GM18858 (cell line): ENCODE data around the gene GPR37L1.
"Not testable (repeated sequence)": the region's sequence is repeated elsewhere in the genome, so short reads cannot be mapped to it uniquely, and the experiment has no call there.

ENCODE experiments used
- ATAC-seq: cut with Tn5 transposase; IDR thresholded peaks from one replicate; pipeline ENCODE4 v1.9.1; 2021; ENCODE audit not compliant: unreplicated experiment

GPR37L1 gene

GRCh38 chr1:202133001-202133400, 10.3 kb downstream of the GPR37L1 start:
- no peak for ATAC-seq

GRCh38 chr1:202133496-202133895, 10.8 kb downstream of the GPR37L1 start:
- ATAC-seq: no peak

- ATAC-seq: no peak
These were observed 11.3 kb downstream of the GPR37L1 start for GRCh38 chr1:202133989-202134388.

GRCh38 chr1:202134645-202135172, 12.0 kb downstream of the GPR37L1 start:
- no peak for ATAC-seq

- no peak for ATAC-seq
These were observed 12.6 kb downstream of the GPR37L1 start for GRCh38 chr1:202135221-202135721.

GRCh38 chr1:202140833-202141232, 18.1 kb downstream of the GPR37L1 start:
- no peak for ATAC-seq

GRCh38 chr1:202141468-202141867, 18.8 kb downstream of the GPR37L1 start:
- not testable (repeated sequence) for ATAC-seq

- no peak for ATAC-seq
These were observed 20.5 kb downstream of the GPR37L1 start for GRCh38 chr1:202143011-202143767.

GRCh38 chr1:202143768-202144401, 21.2 kb downstream of the GPR37L1 start:
- ATAC-seq: no peak

GRCh38 chr1:202144402-202145067, 21.8 kb downstream of the GPR37L1 start, which contains the start of gene ARL8A:
TSS of gene ARL8A (minus strand) at chr1:202144737. CDS start at chr1:202144572, 165 bp downstream.
- no peak for ATAC-seq

- ATAC-seq: no peak
These were observed 22.5 kb downstream of the GPR37L1 start for GRCh38 chr1:202145068-202145743.

GRCh38 chr1:202145744-202146140, 23.0 kb downstream of the GPR37L1 start:
- not testable (repeated sequence) for ATAC-seq

- no peak for ATAC-seq
These were observed 23.6 kb downstream of the GPR37L1 start for GRCh38 chr1:202146279-202146678.

- ATAC-seq: no peak
These were observed 24.3 kb downstream of the GPR37L1 start for GRCh38 chr1:202146993-202147392.

GRCh38 chr1:202148391-202148790, 25.7 kb downstream of the GPR37L1 start:
- ATAC-seq: no peak

GRCh38 chr1:202149566-202149965, 26.8 kb downstream of the GPR37L1 start:
- no peak for ATAC-seq

- ATAC-seq: no peak
These were observed 27.5 kb downstream of the GPR37L1 start for GRCh38 chr1:202150187-202150586.

GRCh38 chr1:202150602-202151001, 27.9 kb downstream of the GPR37L1 start:
- ATAC-seq: no peak

GRCh38 chr1:202151045-202151444, 28.3 kb downstream of the GPR37L1 start:
- no peak for ATAC-seq

GRCh38 chr1:202152399-202152798, 29.7 kb downstream of the GPR37L1 start:
- no peak for ATAC-seq

- no peak for ATAC-seq
These were observed 30.6 kb downstream of the GPR37L1 start for GRCh38 chr1:202153284-202153683.
